PFSK-1 (cell line): ENCODE results near the gene SEC14L5.

Experiments
- FOXP2 ChIP-seq: optimal IDR thresholded peaks from 2 replicates; pipeline ENCODE3; 2011; ENCODE audit warnings: borderline replicate concordance, control low read depth, inconsistent platforms; ENCODE audit not compliant: insufficient read depth; ENCODE audit errors: extremely low read length, extremely low read depth
- POLR2AphosphoS5 ChIP-seq: IDR thresholded peaks from 2 replicates; pipeline ENCODE4 v1.6.1; 2012; ENCODE audit warnings: low read depth, mild to moderate bottlenecking, control low read depth, low read length, moderate library complexity
- REST ChIP-seq, 2 experiments: IDR thresholded peaks; 2 replicates each; pipeline versions ENCODE4 v1.6.1 to v1.8.0; 2011 to 2012; ENCODE audit warnings: low read depth in 2 of 2, low read length in 2 of 2, control low read depth in 1 of 2, inconsistent platforms in 1 of 2, mild to moderate bottlenecking in 1 of 2, moderate library complexity in 1 of 2; ENCODE audit not compliant: insufficient read depth in 1 of 2

- TF ChIP-seq REST (IDR thresholded peaks at IDR 0.05; ENCODE audit: insufficient read depth in 1 of 2, low read depth in 2 of 2, low read length in 2 of 2) (no peak), POLR2AphosphoS5 (no peak), FOXP2 (no peak)
Observed at GRCh38 chr16:5025171-5025632, 67.1 kb downstream of the SEC14L5 start.
